ENCODE measurements around the gene STARD7.

Gene STARD7

DNA sequence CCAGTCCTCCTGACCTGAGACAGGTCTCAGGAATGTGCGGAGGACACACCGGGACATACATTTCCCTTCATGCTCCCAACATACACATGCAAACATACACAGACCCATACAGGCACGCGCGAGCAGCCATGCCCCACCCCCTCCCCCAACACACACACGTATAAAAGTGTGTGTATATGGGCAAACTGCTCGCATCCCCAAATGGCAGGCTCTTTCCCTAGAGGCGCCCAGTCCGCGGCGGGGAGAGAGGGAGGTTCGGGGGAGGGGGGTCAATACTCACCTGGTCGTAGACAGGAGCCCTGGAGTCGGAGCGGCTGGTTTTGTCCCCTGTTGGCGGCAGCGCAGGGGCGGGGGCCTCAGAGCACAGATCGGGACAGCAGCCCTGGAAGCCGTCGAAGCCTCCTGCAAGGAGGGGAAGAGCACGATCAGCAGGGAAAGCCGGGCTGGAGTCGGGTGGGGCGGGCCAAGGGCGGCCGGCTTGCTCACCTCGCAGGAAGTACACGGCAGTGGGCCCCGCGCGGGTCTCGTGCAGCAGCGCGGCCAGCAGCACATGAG is 64.1 kb downstream of the STARD7 start:
- Histone ChIP-seq H2BK12ac (ENCODE audit: low read length in 2 of 2) (no peak overlapping the region), H2BK5ac (ENCODE audit: low read depth, low read length, poor library complexity, severe bottlenecking) (no peak overlapping the region), H3K4ac (ENCODE audit: low read depth in 1 of 2, low read length in 2 of 2) (no peak overlapping the region), H3K23ac (ENCODE audit: low read length in 2 of 2) (no peak overlapping the region), H3K9ac (ENCODE audit: low read length) (peak overlapping the region; percentile 59), H3K27me3 (ENCODE audit: control insufficient read depth in 1 of 2, insufficient read depth in 1 of 2, low read length in 2 of 2) (peaks cover 16 to 24% of the 10 kb centered on the region in 2 experiments), H2BK120ac (ENCODE audit: low read depth, low read length) (no peak overlapping the region), H3K4me1 (ENCODE audit: control insufficient read depth, insufficient read depth, low read depth, low read length) (peaks cover 29% of the 10 kb centered on the region), H3K4me3 (ENCODE audit: insufficient read depth in 1 of 2, low read depth in 1 of 2, low read length in 2 of 2) (peak overlapping the region; percentile 59 to 74), H4K8ac (ENCODE audit: low read length) (peak overlapping the region; percentile 70), H2BK15ac (ENCODE audit: low read depth, poor library complexity, severe bottlenecking) (no peak overlapping the region), H4K91ac (ENCODE audit: low read length) (peak overlapping the region; percentile 32), H3K4me2 (ENCODE audit: low read length, poor library complexity, severe bottlenecking) (peak overlapping the region; percentile 74), H3K18ac (ENCODE audit: low read depth in 1 of 2, low read length in 2 of 2) (peak overlapping the region in 1 of 2 experiments; percentile 68), H3K79me1 (replicated peaks; ENCODE audit: low read length, poor library complexity, severe bottlenecking) (no peaks in the 10 kb centered on the region), H2AK5ac (ENCODE audit: low read length, severe bottlenecking) (no peak overlapping the region), H3K36me3 (ENCODE audit: control insufficient read depth in 1 of 2, insufficient read depth in 2 of 2, low read depth in 1 of 2, low read length in 2 of 2) (peaks cover 0 to 2% of the 10 kb centered on the region in 2 experiments), H3K27ac (ENCODE audit: low read length, poor library complexity, severe bottlenecking) (no peak overlapping the region), H3K14ac (ENCODE audit: low read length in 2 of 2) (peak overlapping the region in 1 of 2 experiments; percentile 57), H3K9me3 (ENCODE audit: control insufficient read depth, low read length) (no peaks in the 10 kb centered on the region), H2AFZ (ENCODE audit: low read depth, low read length) (peak overlapping the region; percentile 91)
- no peak for DNase-seq
- WGBS, result 7% methylated on average over 34 of the region's 35 CpGs

DNA sequence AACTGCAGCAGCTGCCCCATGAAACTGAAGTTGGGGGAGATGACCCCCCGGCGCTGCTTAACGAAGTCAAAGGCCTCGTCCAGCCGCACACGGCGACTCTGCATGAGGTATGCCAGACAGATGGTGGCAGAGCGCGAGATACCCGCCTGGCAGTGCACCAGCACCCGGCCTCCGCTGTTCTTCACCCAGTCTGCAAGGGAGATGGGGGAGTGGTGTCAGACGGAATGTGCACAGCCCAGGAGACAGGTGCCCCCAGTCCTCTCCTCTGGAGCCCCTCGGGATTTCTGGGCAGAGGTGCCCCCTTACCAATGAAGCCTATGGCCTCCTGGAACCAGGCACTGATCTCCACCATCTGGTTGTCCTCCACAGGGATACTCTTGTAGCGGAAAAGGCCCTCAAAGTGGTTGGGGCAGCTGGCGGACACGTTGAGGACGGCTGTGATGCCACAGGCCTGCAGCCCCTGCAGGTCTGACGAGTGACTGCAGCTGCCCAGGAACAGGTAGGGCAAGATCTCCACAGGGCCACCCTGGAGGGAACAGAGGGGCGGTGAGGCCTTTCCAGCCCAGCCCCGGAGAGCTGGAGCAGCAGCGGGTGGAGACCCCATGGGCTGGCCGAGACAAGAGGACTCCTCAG is 64.7 kb downstream of the STARD7 start:
- Histone ChIP-seq H3K36me3 (ENCODE audit: control insufficient read depth in 1 of 2, insufficient read depth in 2 of 2, low read depth in 1 of 2, low read length in 2 of 2) (peaks cover 0 to 2% of the 10 kb centered on the region in 2 experiments), H2BK120ac (ENCODE audit: low read depth, low read length) (no peak overlapping the region), H3K9me3 (ENCODE audit: control insufficient read depth, low read length) (no peaks in the 10 kb centered on the region), H4K8ac (ENCODE audit: low read length) (no peak overlapping the region), H2BK5ac (ENCODE audit: low read depth, low read length, poor library complexity, severe bottlenecking) (no peak overlapping the region), H2AK5ac (ENCODE audit: low read length, severe bottlenecking) (no peak overlapping the region), H2BK12ac (ENCODE audit: low read length in 2 of 2) (no peak overlapping the region), H3K23ac (ENCODE audit: low read length in 2 of 2) (no peak overlapping the region), H3K4ac (ENCODE audit: low read depth in 1 of 2, low read length in 2 of 2) (no peak overlapping the region), H2AFZ (ENCODE audit: low read depth, low read length) (no peak overlapping the region), H3K79me1 (replicated peaks; ENCODE audit: low read length, poor library complexity, severe bottlenecking) (no peaks in the 10 kb centered on the region), H3K4me1 (ENCODE audit: control insufficient read depth, insufficient read depth, low read depth, low read length) (peaks cover 28% of the 10 kb centered on the region), H2BK15ac (ENCODE audit: low read depth, poor library complexity, severe bottlenecking) (no peak overlapping the region), H3K14ac (ENCODE audit: low read length in 2 of 2) (no peak overlapping the region), H3K4me3 (ENCODE audit: insufficient read depth in 1 of 2, low read depth in 1 of 2, low read length in 2 of 2) (peak overlapping the region in 1 of 2 experiments; percentile 74), H3K27ac (ENCODE audit: low read length, poor library complexity, severe bottlenecking) (no peak overlapping the region), H3K9ac (ENCODE audit: low read length) (no peak overlapping the region), H3K18ac (ENCODE audit: low read depth in 1 of 2, low read length in 2 of 2) (no peak overlapping the region), H3K4me2 (ENCODE audit: low read length, poor library complexity, severe bottlenecking) (no peak overlapping the region), H3K27me3 (ENCODE audit: control insufficient read depth in 1 of 2, insufficient read depth in 1 of 2, low read length in 2 of 2) (peaks cover 22 to 24% of the 10 kb centered on the region in 2 experiments), H4K91ac (ENCODE audit: low read length) (peak overlapping the region; percentile 32)
- DNase-seq, result no peak
- WGBS, result 81% methylated on average over 23 of the region's 23 CpGs

DNA sequence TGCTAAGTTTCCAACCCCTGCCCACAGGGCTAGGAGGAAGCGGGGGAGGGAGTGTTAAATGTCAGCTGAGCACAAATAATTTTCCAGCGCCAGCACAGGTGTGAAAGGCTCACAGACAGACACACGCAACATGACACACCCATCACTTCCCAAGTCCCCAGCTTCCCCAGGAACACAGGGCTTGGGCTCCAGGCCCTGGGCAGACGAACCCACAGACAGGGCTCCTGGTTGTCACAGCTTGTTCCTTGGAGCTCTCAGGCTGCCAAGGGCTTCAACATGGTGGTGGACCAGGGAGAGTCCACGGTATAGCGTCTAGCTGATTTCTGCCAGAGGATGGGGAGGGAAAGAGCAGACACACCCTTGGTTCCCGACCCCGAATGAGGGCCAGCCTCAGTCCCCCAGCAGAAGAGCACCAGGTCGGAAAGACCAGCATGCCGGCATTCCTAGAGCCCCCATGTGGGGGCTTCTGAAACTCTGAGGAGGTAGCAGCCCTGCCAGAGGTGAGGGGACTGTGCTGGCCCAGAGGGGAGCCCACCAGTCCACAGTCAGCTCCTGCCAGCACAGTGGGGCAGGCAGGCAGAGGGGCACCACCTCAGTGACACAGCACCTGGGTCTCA is 65.3 kb downstream of the STARD7 start:
- Histone ChIP-seq H2BK120ac (ENCODE audit: low read depth, low read length) (no peak overlapping the region), H2AFZ (ENCODE audit: low read depth, low read length) (no peak overlapping the region), H3K4ac (ENCODE audit: low read depth in 1 of 2, low read length in 2 of 2) (no peak overlapping the region), H2AK5ac (ENCODE audit: low read length, severe bottlenecking) (no peak overlapping the region), H3K27me3 (ENCODE audit: control insufficient read depth in 1 of 2, insufficient read depth in 1 of 2, low read length in 2 of 2) (peaks cover 24% of the 10 kb centered on the region in 2 experiments), H3K9ac (ENCODE audit: low read length) (no peak overlapping the region), H3K18ac (ENCODE audit: low read depth in 1 of 2, low read length in 2 of 2) (no peak overlapping the region), H4K8ac (ENCODE audit: low read length) (no peak overlapping the region), H3K79me1 (replicated peaks; ENCODE audit: low read length, poor library complexity, severe bottlenecking) (no peaks in the 10 kb centered on the region), H3K27ac (ENCODE audit: low read length, poor library complexity, severe bottlenecking) (no peak overlapping the region), H3K9me3 (ENCODE audit: control insufficient read depth, low read length) (no peaks in the 10 kb centered on the region), H2BK15ac (ENCODE audit: low read depth, poor library complexity, severe bottlenecking) (no peak overlapping the region), H4K91ac (ENCODE audit: low read length) (no peak overlapping the region), H2BK5ac (ENCODE audit: low read depth, low read length, poor library complexity, severe bottlenecking) (no peak overlapping the region), H3K36me3 (ENCODE audit: control insufficient read depth in 1 of 2, insufficient read depth in 2 of 2, low read depth in 1 of 2, low read length in 2 of 2) (peaks cover 0 to 2% of the 10 kb centered on the region in 2 experiments), H3K4me2 (ENCODE audit: low read length, poor library complexity, severe bottlenecking) (no peak overlapping the region), H3K23ac (ENCODE audit: low read length in 2 of 2) (no peak overlapping the region), H2BK12ac (ENCODE audit: low read length in 2 of 2) (no peak overlapping the region), H3K4me1 (ENCODE audit: control insufficient read depth, insufficient read depth, low read depth, low read length) (peaks cover 22% of the 10 kb centered on the region), H3K14ac (ENCODE audit: low read length in 2 of 2) (no peak overlapping the region), H3K4me3 (ENCODE audit: insufficient read depth in 1 of 2, low read depth in 1 of 2, low read length in 2 of 2) (no peak overlapping the region)
- 93% methylated on average over 10 of the region's 10 CpGs for WGBS
- no peak for DNase-seq

Measured in mesenchymal stem cell (in vitro differentiated cells and primary cell).